ENCODE data around the gene IP6K3.

DNA sequence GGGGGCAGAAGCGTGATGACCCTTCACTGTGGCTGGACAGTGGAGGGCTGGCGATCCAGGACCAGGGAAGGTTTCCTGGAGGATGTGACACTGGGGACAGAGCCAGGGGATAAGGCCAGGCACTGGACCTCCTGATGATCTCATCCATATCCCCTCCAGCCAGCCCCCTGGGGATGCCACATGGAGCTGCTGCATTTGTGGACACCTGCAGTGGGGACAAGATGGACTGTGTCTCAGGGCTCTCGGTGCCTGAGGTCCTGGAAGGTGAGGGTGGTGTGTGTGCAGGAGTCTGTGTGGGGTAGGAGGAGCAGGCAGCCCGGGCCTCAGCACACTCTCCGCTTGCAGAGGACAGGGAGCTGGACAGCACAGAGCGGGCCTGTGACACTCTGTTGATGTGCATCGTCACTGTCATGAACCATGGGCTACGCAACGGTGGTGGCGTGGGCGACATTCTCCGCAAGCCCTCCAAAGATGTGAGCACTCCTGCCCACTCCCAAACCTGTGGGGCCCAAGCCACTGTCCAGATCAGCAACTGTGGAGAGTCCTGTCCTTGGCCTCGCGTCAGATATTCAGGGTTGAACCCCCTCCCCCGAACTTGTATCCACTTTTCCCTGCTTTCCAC lies 55.1 kb downstream of the IP6K3 start:
- TF ChIP-seq, protein P1, sequence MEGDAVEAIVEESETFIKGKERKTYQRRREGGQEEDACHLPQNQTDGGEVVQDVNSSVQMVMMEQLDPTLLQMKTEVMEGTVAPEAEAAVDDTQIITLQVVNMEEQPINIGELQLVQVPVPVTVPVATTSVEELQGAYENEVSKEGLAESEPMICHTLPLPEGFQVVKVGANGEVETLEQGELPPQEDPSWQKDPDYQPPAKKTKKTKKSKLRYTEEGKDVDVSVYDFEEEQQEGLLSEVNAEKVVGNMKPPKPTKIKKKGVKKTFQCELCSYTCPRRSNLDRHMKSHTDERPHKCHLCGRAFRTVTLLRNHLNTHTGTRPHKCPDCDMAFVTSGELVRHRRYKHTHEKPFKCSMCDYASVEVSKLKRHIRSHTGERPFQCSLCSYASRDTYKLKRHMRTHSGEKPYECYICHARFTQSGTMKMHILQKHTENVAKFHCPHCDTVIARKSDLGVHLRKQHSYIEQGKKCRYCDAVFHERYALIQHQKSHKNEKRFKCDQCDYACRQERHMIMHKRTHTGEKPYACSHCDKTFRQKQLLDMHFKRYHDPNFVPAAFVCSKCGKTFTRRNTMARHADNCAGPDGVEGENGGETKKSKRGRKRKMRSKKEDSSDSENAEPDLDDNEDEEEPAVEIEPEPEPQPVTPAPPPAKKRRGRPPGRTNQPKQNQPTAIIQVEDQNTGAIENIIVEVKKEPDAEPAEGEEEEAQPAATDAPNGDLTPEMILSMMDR (IDR thresholded peaks at IDR 0.05) = no peak
- TF ChIP-seq EZH2 (IDR thresholded peaks at IDR 0.05; ENCODE audit: borderline replicate concordance, insufficient read depth, low read depth, low read length, poor library complexity, severe bottlenecking) = no peak
